EH (cell line): ENCODE measurements around the gene LHFPL6.
A peak's percentile ranks its signal among the peaks of the same experiment; 100 is the strongest.

Source experiments
- DNase-seq: peaks from one replicate; pipeline ENCODE4 v3.0.0-alpha.2; 2015; ENCODE audit warnings: low read depth

Gene LHFPL6

GRCh38 chr13:39602614-39603366, at the start of gene LHFPL6:
LHFPL6 (minus strand) TSS chr13:39603193.
- peak; percentile 85 for DNase-seq

- no peak for DNase-seq
Observed at GRCh38 chr13:39646122-39646521, 43.1 kb upstream of the LHFPL6 start.

GRCh38 chr13:39641645-39642044, 38.7 kb upstream of the LHFPL6 start:
- no peak for DNase-seq

GRCh38 chr13:39637890-39638289, 34.9 kb upstream of the LHFPL6 start:
- no peak for DNase-seq

- DNase-seq: no peak
Observed at GRCh38 chr13:39635564-39635963, 32.6 kb upstream of the LHFPL6 start.

GRCh38 chr13:39632994-39633393, 30.0 kb upstream of the LHFPL6 start:
- no peak for DNase-seq

- DNase-seq: no peak
Observed at GRCh38 chr13:39631307-39631706, 28.3 kb upstream of the LHFPL6 start.

GRCh38 chr13:39623466-39623865, 20.5 kb upstream of the LHFPL6 start:
- no peak for DNase-seq

GRCh38 chr13:39618561-39618960, 15.6 kb upstream of the LHFPL6 start:
- DNase-seq: no peak

- DNase-seq: peak; percentile 75
Observed at GRCh38 chr13:39616087-39616694, 13.2 kb upstream of the LHFPL6 start.

GRCh38 chr13:39612023-39612637, 9.1 kb upstream of the LHFPL6 start:
- DNase-seq: peak; percentile 73

GRCh38 chr13:39607876-39608275, 4.9 kb upstream of the LHFPL6 start:
- DNase-seq: no peak

- no peak for DNase-seq
Observed at GRCh38 chr13:39605677-39606320, 2.8 kb upstream of the LHFPL6 start.

GRCh38 chr13:39604756-39605155, 1.8 kb upstream of the LHFPL6 start:
- no peak for DNase-seq

- DNase-seq: peak; percentile 65
Observed at GRCh38 chr13:39603424-39603947, 493 bp upstream of the LHFPL6 start.

- no peak for DNase-seq
Observed at GRCh38 chr13:39602277-39602613, 748 bp downstream of the LHFPL6 start.

- DNase-seq: no peak
Observed at GRCh38 chr13:39601636-39602035, 1.4 kb downstream of the LHFPL6 start.

- DNase-seq: peak; percentile 32
Observed at GRCh38 chr13:39600766-39601165, 2.2 kb downstream of the LHFPL6 start.

- peak; percentile 14 for DNase-seq
Observed at GRCh38 chr13:39599842-39600241, 3.2 kb downstream of the LHFPL6 start.

- DNase-seq: no peak
Observed at GRCh38 chr13:39599012-39599411, 4.0 kb downstream of the LHFPL6 start.

- DNase-seq: peak; percentile 69
Observed at GRCh38 chr13:39597838-39598237, 5.2 kb downstream of the LHFPL6 start.

GRCh38 chr13:39596685-39597084, 6.3 kb downstream of the LHFPL6 start:
- peak; percentile 46 for DNase-seq

GRCh38 chr13:39596176-39596575, 6.8 kb downstream of the LHFPL6 start:
- no peak for DNase-seq
